ENCODE results near the gene ELOF1.

DNA sequence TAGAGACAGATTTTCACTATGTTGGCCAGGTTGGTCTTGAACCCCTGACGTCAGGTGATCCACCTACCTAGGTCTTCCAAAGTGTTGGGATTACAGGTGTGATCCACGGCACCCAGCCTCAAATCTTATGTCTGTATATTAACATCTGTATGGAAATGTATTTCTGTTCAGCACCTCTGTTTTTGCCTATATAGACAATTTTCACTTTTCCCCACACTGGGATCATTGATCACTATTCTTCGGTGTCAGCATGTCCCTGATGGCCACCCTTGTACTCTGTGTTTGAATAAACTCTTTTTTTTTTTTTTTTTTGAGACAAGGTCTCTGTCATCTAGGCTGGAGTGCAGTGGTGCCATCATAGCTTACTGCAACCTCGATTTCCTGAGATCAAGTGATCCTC, 35.1 kb upstream of the ELOF1 start:
- TF ChIP-seq, protein P1, sequence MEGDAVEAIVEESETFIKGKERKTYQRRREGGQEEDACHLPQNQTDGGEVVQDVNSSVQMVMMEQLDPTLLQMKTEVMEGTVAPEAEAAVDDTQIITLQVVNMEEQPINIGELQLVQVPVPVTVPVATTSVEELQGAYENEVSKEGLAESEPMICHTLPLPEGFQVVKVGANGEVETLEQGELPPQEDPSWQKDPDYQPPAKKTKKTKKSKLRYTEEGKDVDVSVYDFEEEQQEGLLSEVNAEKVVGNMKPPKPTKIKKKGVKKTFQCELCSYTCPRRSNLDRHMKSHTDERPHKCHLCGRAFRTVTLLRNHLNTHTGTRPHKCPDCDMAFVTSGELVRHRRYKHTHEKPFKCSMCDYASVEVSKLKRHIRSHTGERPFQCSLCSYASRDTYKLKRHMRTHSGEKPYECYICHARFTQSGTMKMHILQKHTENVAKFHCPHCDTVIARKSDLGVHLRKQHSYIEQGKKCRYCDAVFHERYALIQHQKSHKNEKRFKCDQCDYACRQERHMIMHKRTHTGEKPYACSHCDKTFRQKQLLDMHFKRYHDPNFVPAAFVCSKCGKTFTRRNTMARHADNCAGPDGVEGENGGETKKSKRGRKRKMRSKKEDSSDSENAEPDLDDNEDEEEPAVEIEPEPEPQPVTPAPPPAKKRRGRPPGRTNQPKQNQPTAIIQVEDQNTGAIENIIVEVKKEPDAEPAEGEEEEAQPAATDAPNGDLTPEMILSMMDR (IDR thresholded peaks at IDR 0.05; ENCODE audit: insufficient read depth, low read depth, low read length), result no peak
- TF ChIP-seq EZH2 (IDR thresholded peaks at IDR 0.05; ENCODE audit: insufficient read depth, low read length), result no peak
